ENCODE data around the gene KREMEN2. TPM values are rescaled to one million over a fixed set of nuclear protein-coding genes. Genes with fewer than 3 reads are reported as not detected.

The KREMEN2 gene
- total RNA-seq, 2 donors from 2014 or later: 5.0 to 8.4 TPM

DNA sequence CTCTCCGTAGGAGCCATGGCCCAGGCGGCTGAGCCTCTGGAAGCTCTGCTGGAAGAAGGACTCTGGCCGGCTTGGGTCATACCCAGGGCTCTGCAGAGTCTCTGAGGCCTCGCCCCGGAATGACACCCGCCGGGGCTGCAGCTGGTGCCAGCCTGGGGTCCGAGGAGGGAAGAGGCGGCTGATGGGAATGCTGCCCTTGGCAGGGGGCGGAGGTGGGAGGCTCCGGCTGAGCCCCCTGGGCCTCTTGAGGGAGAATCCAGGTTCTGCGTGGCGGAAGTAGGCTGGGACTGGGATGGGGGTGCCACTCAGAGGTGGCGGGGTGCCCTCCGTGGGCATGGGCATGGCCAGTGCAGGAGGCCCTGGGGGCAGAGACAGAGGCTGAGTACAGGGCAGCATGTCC is 12.6 kb downstream of the KREMEN2 start:
- TF ChIP-seq, protein P1, sequence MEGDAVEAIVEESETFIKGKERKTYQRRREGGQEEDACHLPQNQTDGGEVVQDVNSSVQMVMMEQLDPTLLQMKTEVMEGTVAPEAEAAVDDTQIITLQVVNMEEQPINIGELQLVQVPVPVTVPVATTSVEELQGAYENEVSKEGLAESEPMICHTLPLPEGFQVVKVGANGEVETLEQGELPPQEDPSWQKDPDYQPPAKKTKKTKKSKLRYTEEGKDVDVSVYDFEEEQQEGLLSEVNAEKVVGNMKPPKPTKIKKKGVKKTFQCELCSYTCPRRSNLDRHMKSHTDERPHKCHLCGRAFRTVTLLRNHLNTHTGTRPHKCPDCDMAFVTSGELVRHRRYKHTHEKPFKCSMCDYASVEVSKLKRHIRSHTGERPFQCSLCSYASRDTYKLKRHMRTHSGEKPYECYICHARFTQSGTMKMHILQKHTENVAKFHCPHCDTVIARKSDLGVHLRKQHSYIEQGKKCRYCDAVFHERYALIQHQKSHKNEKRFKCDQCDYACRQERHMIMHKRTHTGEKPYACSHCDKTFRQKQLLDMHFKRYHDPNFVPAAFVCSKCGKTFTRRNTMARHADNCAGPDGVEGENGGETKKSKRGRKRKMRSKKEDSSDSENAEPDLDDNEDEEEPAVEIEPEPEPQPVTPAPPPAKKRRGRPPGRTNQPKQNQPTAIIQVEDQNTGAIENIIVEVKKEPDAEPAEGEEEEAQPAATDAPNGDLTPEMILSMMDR (conservative IDR thresholded peaks at IDR 0.05): no peak
- 95 to 97% methylated on average over 8 to 15 of the region's 15 CpGs for WGBS, 2 experiments (ENCODE audit: insufficient coverage in 1 of 2, insufficient read length in 1 of 2)
- H3K36me3 Mint-ChIP-seq (ENCODE audit: low read depth): peaks cover 16% of the 10 kb centered on the region
- Histone ChIP-seq H3K9me3 (ENCODE audit: control insufficient read depth, low read length) (no peaks in the 10 kb centered on the region), H3K27me3 (ENCODE audit: control insufficient read depth, insufficient read depth, low read length, poor library complexity, severe bottlenecking) (no peaks in the 10 kb centered on the region), H3K4me1 (ENCODE audit: control insufficient read depth, insufficient read depth, low read length) (no peaks in the 10 kb centered on the region), H3K4me3 (ENCODE audit: low read length) (no peak overlapping the region), H3K36me3 (ENCODE audit: control insufficient read depth, insufficient read depth, low read length) (peaks cover 29% of the 10 kb centered on the region), H3K27ac (ENCODE audit: low read depth, low read length) (no peak overlapping the region), H3K9ac (ENCODE audit: extremely low read depth, low read length, poor library complexity, severe bottlenecking) (no peak overlapping the region)
- H3K27ac Mint-ChIP-seq: no peak overlapping the region
- H3K9me3 Mint-ChIP-seq: no peaks in the 10 kb centered on the region
- DNase-seq: no peak
- peaks cover 11% of the 10 kb centered on the region for H3K4me1 Mint-ChIP-seq
- no peak overlapping the region for H3K4me3 Mint-ChIP-seq
- no peaks in the 10 kb centered on the region for H3K27me3 Mint-ChIP-seq (ENCODE audit: insufficient read depth)

GRCh38 chr16:2977440-2977839 is 13.4 kb downstream of the KREMEN2 start:
- no peak overlapping the region for H3K4me3 Mint-ChIP-seq
- 93 to 95% methylated on average over 5 to 6 of the region's 6 CpGs for WGBS, 2 experiments (ENCODE audit: insufficient coverage in 1 of 2, insufficient read length in 1 of 2)
- H3K9me3 Mint-ChIP-seq: no peaks in the 10 kb centered on the region

DNA sequence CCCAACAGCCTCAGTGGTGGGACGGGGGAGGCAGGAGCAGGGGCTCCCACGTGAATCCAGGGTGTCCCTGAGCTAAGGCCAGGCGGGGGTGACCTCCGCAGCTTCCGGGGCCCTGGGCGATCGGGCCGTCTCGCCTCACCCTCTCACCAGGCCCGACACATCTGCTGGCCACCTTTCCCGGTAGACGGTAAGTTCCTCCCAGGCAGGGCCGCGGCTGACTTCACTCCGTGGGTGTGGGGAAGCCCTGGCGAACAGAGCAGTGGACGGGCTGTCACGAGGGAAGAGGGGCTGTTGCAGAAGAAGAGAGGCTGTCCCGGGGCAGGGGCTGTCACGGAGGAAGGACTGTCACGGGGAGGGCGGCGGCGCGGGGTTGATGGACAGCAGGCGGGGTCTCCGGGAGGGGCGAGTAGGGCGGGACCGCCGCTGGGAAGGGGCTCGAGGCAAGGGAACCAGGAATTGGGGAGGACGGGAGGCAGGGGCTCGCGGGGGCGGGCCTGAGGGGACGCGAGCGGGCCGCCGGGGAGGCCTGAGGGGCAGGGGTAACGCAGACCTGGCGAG is 15.7 kb downstream of the KREMEN2 start:
- Histone ChIP-seq H3K9me3 (ENCODE audit: control insufficient read depth, low read length) (no peaks in the 10 kb centered on the region), H3K27ac (ENCODE audit: low read depth, low read length) (no peak overlapping the region), H3K4me1 (ENCODE audit: control insufficient read depth, insufficient read depth, low read length) (peaks cover 3% of the 10 kb centered on the region), H3K36me3 (ENCODE audit: control insufficient read depth, insufficient read depth, low read length) (peaks cover 29% of the 10 kb centered on the region), H3K4me3 (ENCODE audit: low read length) (peak overlapping the region; percentile 85), H3K27me3 (ENCODE audit: control insufficient read depth, insufficient read depth, low read length, poor library complexity, severe bottlenecking) (no peaks in the 10 kb centered on the region), H3K9ac (ENCODE audit: extremely low read depth, low read length, poor library complexity, severe bottlenecking) (peak overlapping the region; percentile 67)
- H3K4me3 Mint-ChIP-seq: peak overlapping the region; percentile 77
- peak overlapping the region; percentile 87 for H3K27ac Mint-ChIP-seq
- WGBS, 2 experiments (ENCODE audit: insufficient coverage in 1 of 2, insufficient read length in 1 of 2): 9 to 19% methylated on average over 8 to 43 of the region's 43 CpGs
- DNase-seq: peak; percentile 83
- TF ChIP-seq, protein P1 (conservative IDR thresholded peaks at IDR 0.05): no peak
- peaks cover 6% of the 10 kb centered on the region for H3K36me3 Mint-ChIP-seq (ENCODE audit: low read depth)
- peaks cover 25% of the 10 kb centered on the region for H3K4me1 Mint-ChIP-seq
- H3K9me3 Mint-ChIP-seq: no peaks in the 10 kb centered on the region
- H3K27me3 Mint-ChIP-seq (ENCODE audit: insufficient read depth): no peaks in the 10 kb centered on the region

More at GRCh38 chr16:2977440-2977839, 13.4 kb downstream of the KREMEN2 start:
- TF ChIP-seq, protein P1 (conservative IDR thresholded peaks at IDR 0.05): no peak
- Histone ChIP-seq H3K9me3 (ENCODE audit: control insufficient read depth, low read length) (no peaks in the 10 kb centered on the region), H3K27me3 (ENCODE audit: control insufficient read depth, insufficient read depth, low read length, poor library complexity, severe bottlenecking) (no peaks in the 10 kb centered on the region), H3K27ac (ENCODE audit: low read depth, low read length) (no peak overlapping the region), H3K9ac (ENCODE audit: extremely low read depth, low read length, poor library complexity, severe bottlenecking) (no peak overlapping the region), H3K4me1 (ENCODE audit: control insufficient read depth, insufficient read depth, low read length) (peaks cover 3% of the 10 kb centered on the region), H3K4me3 (ENCODE audit: low read length) (no peak overlapping the region), H3K36me3 (ENCODE audit: control insufficient read depth, insufficient read depth, low read length) (peaks cover 29% of the 10 kb centered on the region)
- H3K36me3 Mint-ChIP-seq (ENCODE audit: low read depth): peaks cover 10% of the 10 kb centered on the region
- H3K4me1 Mint-ChIP-seq: peaks cover 19% of the 10 kb centered on the region
- H3K27me3 Mint-ChIP-seq (ENCODE audit: insufficient read depth): no peaks in the 10 kb centered on the region
- DNase-seq: no peak
- H3K27ac Mint-ChIP-seq: no peak overlapping the region
